ENCODE measurements around the gene OTOA.
"Not testable (repeated sequence)": the region's sequence is repeated elsewhere in the genome, so short reads cannot be mapped to it uniquely, and the experiment has no call there.

- not testable (repeated sequence) for TF ChIP-seq CTCF, POLR2A (IDR thresholded peaks at IDR 0.05)
These were observed 108.9 kb downstream of the OTOA start for GRCh38 chr16:21772547-21773206.

All from body of pancreas (tissue), 4 donors.